Activated T-cell treated with anti-CD3 and anti-CD28 coated beads for 24 hours (primary cell): ENCODE results near the gene ATP10A.

Experiments used
- DNase-seq: peaks from one replicate; pipeline ENCODE4 v3.0.0-alpha.2; 2020; ENCODE audit warnings: low read depth

The ATP10A gene

GRCh38 chr15:25795712-25796111, 67.4 kb downstream of the ATP10A start:
- DNase-seq = no peak

GRCh38 chr15:25795061-25795460, 68.1 kb downstream of the ATP10A start:
- no peak for DNase-seq

GRCh38 chr15:25793354-25794050, 69.6 kb downstream of the ATP10A start:
- no peak for DNase-seq

GRCh38 chr15:25792128-25792527, 71.0 kb downstream of the ATP10A start:
- DNase-seq = no peak

- DNase-seq = peak; percentile 59
Observed at GRCh38 chr15:25790000-25790660, 73.0 kb downstream of the ATP10A start.

GRCh38 chr15:25789616-25789999, 73.5 kb downstream of the ATP10A start:
- DNase-seq = no peak

- no peak for DNase-seq
Observed at GRCh38 chr15:25789211-25789610, 73.9 kb downstream of the ATP10A start.

GRCh38 chr15:25787855-25788520, 75.1 kb downstream of the ATP10A start:
- DNase-seq = no peak

GRCh38 chr15:25787381-25787780, 75.7 kb downstream of the ATP10A start:
- no peak for DNase-seq

- no peak for DNase-seq
Observed at GRCh38 chr15:25786040-25786439, 77.1 kb downstream of the ATP10A start.

- DNase-seq = no peak
Observed at GRCh38 chr15:25785641-25786025, 77.5 kb downstream of the ATP10A start.

- no peak for DNase-seq
Observed at GRCh38 chr15:25784876-25785640, 78.1 kb downstream of the ATP10A start.

GRCh38 chr15:25783607-25784540, 79.3 kb downstream of the ATP10A start:
- peak; percentile 21 for DNase-seq

- no peak for DNase-seq
Observed at GRCh38 chr15:25783134-25783533, 80.0 kb downstream of the ATP10A start.

GRCh38 chr15:25780479-25781255, 82.5 kb downstream of the ATP10A start:
- no peak for DNase-seq

- DNase-seq = no peak
Observed at GRCh38 chr15:25778161-25778560, 85.0 kb downstream of the ATP10A start.

- no peak for DNase-seq
Observed at GRCh38 chr15:25777037-25777436, 86.1 kb downstream of the ATP10A start.

- DNase-seq = no peak
Observed at GRCh38 chr15:25776071-25776746, 86.9 kb downstream of the ATP10A start.

- DNase-seq = no peak
Observed at GRCh38 chr15:25775317-25775912, 87.7 kb downstream of the ATP10A start.

GRCh38 chr15:25774871-25775270, 88.3 kb downstream of the ATP10A start:
- DNase-seq = no peak
